ENCODE data around the gene SLC14A1.
"Not testable (repeated sequence)": the region's sequence is repeated elsewhere in the genome, so short reads cannot be mapped to it uniquely, and the experiment has no call there.

SLC14A1 gene

DNA sequence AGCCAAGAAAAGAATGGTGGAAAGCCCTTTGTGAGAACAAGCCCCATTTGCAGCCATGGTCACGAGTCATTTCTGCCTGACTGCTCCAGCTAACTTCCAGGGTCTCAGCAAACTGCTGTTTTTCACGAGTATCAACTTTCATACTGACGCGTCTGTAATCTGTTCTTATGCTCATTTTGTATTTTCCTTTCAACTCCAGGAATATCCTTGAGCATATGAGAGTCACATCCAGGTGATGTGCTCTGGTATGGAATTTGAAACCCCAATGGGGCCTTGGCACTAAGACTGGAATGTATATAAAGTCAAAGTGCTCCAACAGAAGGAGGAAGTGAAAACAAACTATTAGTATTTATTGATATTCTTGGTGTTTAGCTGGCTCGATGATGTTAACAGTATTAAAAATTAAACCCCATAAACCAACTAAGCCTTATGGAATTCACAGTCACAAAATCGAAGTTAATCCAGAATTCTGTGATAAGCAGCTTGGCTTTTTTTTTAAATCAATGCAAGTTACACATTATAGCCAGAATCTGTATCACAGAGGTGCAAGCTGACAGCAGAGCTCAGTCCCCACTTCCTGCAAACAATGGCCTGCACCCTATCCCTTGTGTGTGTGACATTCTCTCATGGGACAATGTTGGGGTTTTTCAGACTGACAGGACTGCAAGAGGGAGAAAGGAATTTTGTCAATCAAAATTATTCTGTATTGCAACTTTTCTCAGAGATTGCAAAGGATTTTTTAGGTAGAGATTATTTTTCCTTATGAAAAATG lies 26.1 kb downstream of the SLC14A1 start:
- no peak for TF ChIP-seq CTCF (IDR thresholded peaks at IDR 0.05; ENCODE audit: low read depth, low read length, missing control alignments)
- no peak for DNase-seq (ENCODE audit: extremely low read depth, low read depth)
- H3K4me3 ChIP-seq (replicated peaks; ENCODE audit: low read depth, low read length) = no peak overlapping the region

- no peak for TF ChIP-seq CTCF (IDR thresholded peaks at IDR 0.05; ENCODE audit: low read depth, low read length, missing control alignments)
- no peak overlapping the region for H3K4me3 ChIP-seq (replicated peaks; ENCODE audit: low read depth, low read length)
- DNase-seq (ENCODE audit: extremely low read depth, low read depth) = no peak
These were observed 27.8 kb downstream of the SLC14A1 start for GRCh38 chr18:45751766-45752165.

GRCh38 chr18:45752681-45753080 lies 28.7 kb downstream of the SLC14A1 start:
- no peak for TF ChIP-seq CTCF (IDR thresholded peaks at IDR 0.05; ENCODE audit: low read depth, low read length, missing control alignments)
- H3K4me3 ChIP-seq (replicated peaks; ENCODE audit: low read depth, low read length) = no peak overlapping the region
- no peak for DNase-seq (ENCODE audit: extremely low read depth, low read depth)

GRCh38 chr18:45753286-45753685 lies 29.3 kb downstream of the SLC14A1 start:
- TF ChIP-seq CTCF (IDR thresholded peaks at IDR 0.05; ENCODE audit: low read depth, low read length, missing control alignments) = no peak
- no peak overlapping the region for H3K4me3 ChIP-seq (replicated peaks; ENCODE audit: low read depth, low read length)
- DNase-seq (ENCODE audit: extremely low read depth, low read depth) = no peak

DNA sequence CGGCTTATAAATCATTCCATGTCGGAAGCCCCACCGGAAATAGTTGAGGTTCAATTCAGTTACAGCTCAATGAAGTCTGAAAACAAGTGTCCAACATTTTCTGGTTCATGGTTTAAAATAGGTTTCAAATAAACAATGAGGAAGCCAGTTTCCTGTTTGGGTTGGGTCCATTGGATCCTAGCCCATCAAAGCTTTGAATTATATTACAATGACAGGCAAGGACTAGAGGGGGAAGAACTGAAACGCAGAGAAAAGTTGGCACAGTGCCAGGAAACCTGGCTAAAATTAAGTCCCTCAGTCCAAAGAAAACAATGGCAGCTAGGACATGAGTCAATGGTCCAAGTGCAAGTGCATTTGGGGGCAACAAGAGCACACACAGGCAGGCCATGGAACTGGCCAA lies 32.0 kb downstream of the SLC14A1 start:
- H3K4me3 ChIP-seq (replicated peaks; ENCODE audit: low read depth, low read length) = no peak overlapping the region
- TF ChIP-seq CTCF (IDR thresholded peaks at IDR 0.05; ENCODE audit: low read depth, low read length, missing control alignments) = no peak
- DNase-seq (ENCODE audit: extremely low read depth, low read depth) = no peak

DNA sequence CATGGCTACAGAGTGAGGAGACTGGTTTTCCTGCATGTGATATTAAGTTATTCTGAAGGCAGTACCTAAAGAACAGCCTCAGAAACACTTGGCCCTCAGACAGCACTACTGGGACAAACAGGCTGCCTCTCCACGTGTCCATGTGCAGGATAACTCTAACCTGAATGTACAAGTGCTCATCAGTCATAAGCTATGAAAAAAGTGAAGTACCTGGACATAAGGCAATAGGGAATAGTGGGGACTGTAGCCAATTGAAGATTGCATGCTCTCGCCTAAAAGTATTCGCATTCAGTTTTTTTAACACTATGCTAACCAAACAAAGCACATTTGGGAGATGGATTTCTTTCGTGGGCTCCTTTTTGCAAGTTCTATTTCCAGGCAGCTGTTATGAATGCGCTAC lies 33.0 kb downstream of the SLC14A1 start:
- TF ChIP-seq CTCF (IDR thresholded peaks at IDR 0.05; ENCODE audit: low read depth, low read length, missing control alignments) = no peak
- DNase-seq (ENCODE audit: extremely low read depth, low read depth) = no peak
- no peak overlapping the region for H3K4me3 ChIP-seq (replicated peaks; ENCODE audit: low read depth, low read length)

DNA sequence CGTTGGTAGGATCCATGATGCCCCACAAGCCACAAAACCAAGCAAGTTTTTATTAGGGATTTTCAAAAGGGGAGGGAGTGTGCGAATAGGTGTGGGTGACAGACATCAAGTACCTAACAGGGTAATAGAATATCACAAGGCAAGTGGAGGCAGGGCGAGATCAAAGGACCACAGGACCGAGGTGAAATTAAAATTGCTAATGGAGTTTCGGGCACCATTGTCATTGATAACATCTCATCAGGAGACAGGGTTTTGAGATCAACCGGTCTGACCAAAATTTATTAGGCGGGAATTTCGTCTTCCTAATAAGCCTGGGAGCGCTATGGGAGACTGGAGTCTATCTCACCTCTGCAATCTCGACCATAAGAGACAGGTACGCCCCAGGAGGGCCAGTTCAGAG lies 33.7 kb downstream of the SLC14A1 start:
- not testable (repeated sequence) for DNase-seq (ENCODE audit: extremely low read depth, low read depth); H3K4me3 ChIP-seq (replicated peaks; ENCODE audit: low read depth, low read length)
